T-helper 17 cell (primary cell): ENCODE results near the gene PGP. TPM values are rescaled to one million over a fixed set of nuclear protein-coding genes. Genes with fewer than 3 reads are reported as not detected.

ENCODE experiments used
- ATAC-seq: fragments of 150-1000 bp; cut with Tn5 transposase; 2 replicates; pipeline ENCODE4 v1.10.0; 2021; ENCODE audit warnings: mild to moderate bottlenecking, moderate library complexity
- DNase-seq, 3 donors: peaks; one replicate each; pipeline versions ENCODE4 v3.0.0 to v3.0.0-alpha.2; 2020 to 2021
- H3K9me3 ChIP-seq: one replicate; pipeline ENCODE4 v1.7.0; 2013; ENCODE audit warnings: low read length, mild to moderate bottlenecking; ENCODE audit not compliant: control insufficient read depth, poor library complexity, severe bottlenecking
- H3K27ac Mint-ChIP-seq: one replicate; pipeline ENCODE4 v1.8.0; 2022; ENCODE audit warnings: mild to moderate bottlenecking, moderate library complexity, mixed read lengths
- H3K27me3 Mint-ChIP-seq: one replicate; pipeline ENCODE4 v1.8.0; 2022; ENCODE audit warnings: mixed read lengths
- H3K36me3 Mint-ChIP-seq: one replicate; pipeline ENCODE4 v1.8.0; 2022; ENCODE audit warnings: low read depth, mixed read lengths
- H3K4me1 Mint-ChIP-seq: one replicate; pipeline ENCODE4 v1.8.0; 2022; ENCODE audit warnings: mild to moderate bottlenecking, mixed read lengths
- H3K4me3 Mint-ChIP-seq: one replicate; pipeline ENCODE4 v1.8.0; 2022; ENCODE audit warnings: mild to moderate bottlenecking, moderate library complexity, mixed read lengths
- total RNA-seq, 4 donors: library from RNA in 2 of 4; stranded (reverse) in 2 of 4; gene quantifications; one replicate each; pipeline ENCODE4 v1.2.3 and lab custom pipeline; 2022 to 2026

The PGP gene
- total RNA-seq, 2 donors from 2014 or later = 7.8 to 9.2 TPM

- Mint-ChIP-seq H3K27me3 (no peaks in the 10 kb centered on the region), H3K4me1 (no peaks in the 10 kb centered on the region), H3K36me3 (no peaks in the 10 kb centered on the region), H3K4me3 (no peak overlapping the region), H3K27ac (no peak overlapping the region)
- DNase-seq = no peak
- H3K9me3 ChIP-seq = no peaks in the 10 kb centered on the region
- ATAC-seq = no peak
Measured at GRCh38 chr16:2174396-2175131, 40.1 kb downstream of the PGP start.

DNA sequence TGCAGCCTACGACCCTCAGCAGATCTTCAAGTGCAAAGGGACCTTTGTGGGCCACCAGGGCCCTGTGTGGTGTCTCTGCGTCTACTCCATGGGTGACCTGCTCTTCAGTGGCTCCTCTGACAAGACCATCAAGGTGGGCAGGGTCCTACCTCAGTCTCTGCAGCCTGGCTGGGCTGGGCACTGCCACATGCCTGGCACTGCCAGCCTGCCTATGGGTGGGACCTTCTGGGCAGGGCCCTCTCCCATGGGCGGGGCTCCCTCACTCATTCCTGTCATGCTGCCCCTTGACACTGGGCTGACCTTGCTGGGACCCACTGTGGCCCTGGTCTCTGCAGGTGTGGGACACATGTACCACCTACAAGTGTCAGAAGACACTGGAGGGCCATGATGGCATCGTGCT is 40.7 kb downstream of the PGP start:
- DNase-seq = no peak
- no peak for ATAC-seq
- no peaks in the 10 kb centered on the region for H3K9me3 ChIP-seq
- H3K27ac Mint-ChIP-seq = no peak overlapping the region
- no peaks in the 10 kb centered on the region for H3K27me3 Mint-ChIP-seq
- no peaks in the 10 kb centered on the region for H3K36me3 Mint-ChIP-seq
- peak overlapping the region; percentile 31 for H3K4me3 Mint-ChIP-seq
- no peaks in the 10 kb centered on the region for H3K4me1 Mint-ChIP-seq

GRCh38 chr16:2173366-2173765 is 41.3 kb downstream of the PGP start:
- Mint-ChIP-seq H3K4me3 (no peak overlapping the region), H3K27me3 (no peaks in the 10 kb centered on the region), H3K36me3 (no peaks in the 10 kb centered on the region), H3K4me1 (no peaks in the 10 kb centered on the region), H3K27ac (no peak overlapping the region)
- DNase-seq (no peak), ATAC-seq (no peak)
- H3K9me3 ChIP-seq = no peaks in the 10 kb centered on the region

GRCh38 chr16:2172688-2173335 is 41.8 kb downstream of the PGP start:
- ATAC-seq = no peak
- no peak overlapping the region for H3K4me3 Mint-ChIP-seq
- DNase-seq = no peak
- no peak overlapping the region for H3K27ac Mint-ChIP-seq
- no peaks in the 10 kb centered on the region for H3K9me3 ChIP-seq
- no peaks in the 10 kb centered on the region for H3K27me3 Mint-ChIP-seq
- H3K36me3 Mint-ChIP-seq = no peaks in the 10 kb centered on the region
- H3K4me1 Mint-ChIP-seq = no peaks in the 10 kb centered on the region

DNA sequence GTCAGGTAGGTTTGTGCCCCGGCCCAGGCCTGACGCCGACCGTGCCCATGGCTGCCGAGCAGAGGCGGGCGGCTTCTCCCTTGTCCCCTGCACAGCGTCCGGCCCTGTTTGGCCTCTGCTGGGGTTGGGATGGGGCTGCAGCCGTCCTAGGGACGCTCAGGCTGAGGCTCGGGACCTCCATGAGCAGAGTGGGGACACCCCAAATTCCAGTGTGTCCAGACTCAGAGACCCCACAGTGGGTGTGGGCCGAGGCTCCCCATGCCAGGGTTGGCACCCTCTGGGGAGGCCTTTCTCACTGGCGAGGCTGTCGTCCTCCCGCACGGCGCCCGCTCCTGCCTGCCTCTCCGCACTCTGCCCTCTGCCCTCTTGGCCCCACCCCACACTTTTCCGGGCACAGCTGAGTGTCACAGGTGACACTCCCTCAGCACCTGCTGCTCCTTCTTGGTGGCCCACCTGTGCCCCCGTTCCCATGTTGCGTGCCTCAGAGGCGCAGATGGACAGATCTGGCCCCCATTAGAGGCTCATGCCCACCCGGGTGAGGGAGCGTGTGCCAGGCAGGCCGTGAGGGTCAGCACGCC is 43.0 kb downstream of the PGP start:
- Mint-ChIP-seq H3K27me3 (no peaks in the 10 kb centered on the region), H3K4me1 (no peaks in the 10 kb centered on the region), H3K36me3 (no peaks in the 10 kb centered on the region), H3K27ac (no peak overlapping the region), H3K4me3 (no peak overlapping the region)
- no peak for DNase-seq
- no peak for ATAC-seq
- no peaks in the 10 kb centered on the region for H3K9me3 ChIP-seq

- no peaks in the 10 kb centered on the region for H3K4me1 Mint-ChIP-seq
- ATAC-seq = no peak
- H3K4me3 Mint-ChIP-seq = no peak overlapping the region
- no peak overlapping the region for H3K27ac Mint-ChIP-seq
- no peaks in the 10 kb centered on the region for H3K9me3 ChIP-seq
- no peaks in the 10 kb centered on the region for H3K27me3 Mint-ChIP-seq
- H3K36me3 Mint-ChIP-seq = no peaks in the 10 kb centered on the region
- DNase-seq = no peak
Measured at GRCh38 chr16:2170587-2171435, 43.8 kb downstream of the PGP start.

GRCh38 chr16:2170080-2170479 is 44.6 kb downstream of the PGP start:
- Mint-ChIP-seq H3K4me3 (no peak overlapping the region), H3K4me1 (no peaks in the 10 kb centered on the region), H3K27me3 (no peaks in the 10 kb centered on the region), H3K36me3 (no peaks in the 10 kb centered on the region), H3K27ac (no peak overlapping the region)
- DNase-seq (no peak), ATAC-seq (no peak)
- H3K9me3 ChIP-seq = no peaks in the 10 kb centered on the region

- ATAC-seq = no peak
- no peak overlapping the region for H3K4me3 Mint-ChIP-seq
- no peak overlapping the region for H3K27ac Mint-ChIP-seq
- DNase-seq = no peak
- no peaks in the 10 kb centered on the region for H3K36me3 Mint-ChIP-seq
- H3K4me1 Mint-ChIP-seq = no peaks in the 10 kb centered on the region
- H3K27me3 Mint-ChIP-seq = no peaks in the 10 kb centered on the region
- H3K9me3 ChIP-seq = no peaks in the 10 kb centered on the region
Measured at GRCh38 chr16:2167068-2167638, 47.5 kb downstream of the PGP start.

DNA sequence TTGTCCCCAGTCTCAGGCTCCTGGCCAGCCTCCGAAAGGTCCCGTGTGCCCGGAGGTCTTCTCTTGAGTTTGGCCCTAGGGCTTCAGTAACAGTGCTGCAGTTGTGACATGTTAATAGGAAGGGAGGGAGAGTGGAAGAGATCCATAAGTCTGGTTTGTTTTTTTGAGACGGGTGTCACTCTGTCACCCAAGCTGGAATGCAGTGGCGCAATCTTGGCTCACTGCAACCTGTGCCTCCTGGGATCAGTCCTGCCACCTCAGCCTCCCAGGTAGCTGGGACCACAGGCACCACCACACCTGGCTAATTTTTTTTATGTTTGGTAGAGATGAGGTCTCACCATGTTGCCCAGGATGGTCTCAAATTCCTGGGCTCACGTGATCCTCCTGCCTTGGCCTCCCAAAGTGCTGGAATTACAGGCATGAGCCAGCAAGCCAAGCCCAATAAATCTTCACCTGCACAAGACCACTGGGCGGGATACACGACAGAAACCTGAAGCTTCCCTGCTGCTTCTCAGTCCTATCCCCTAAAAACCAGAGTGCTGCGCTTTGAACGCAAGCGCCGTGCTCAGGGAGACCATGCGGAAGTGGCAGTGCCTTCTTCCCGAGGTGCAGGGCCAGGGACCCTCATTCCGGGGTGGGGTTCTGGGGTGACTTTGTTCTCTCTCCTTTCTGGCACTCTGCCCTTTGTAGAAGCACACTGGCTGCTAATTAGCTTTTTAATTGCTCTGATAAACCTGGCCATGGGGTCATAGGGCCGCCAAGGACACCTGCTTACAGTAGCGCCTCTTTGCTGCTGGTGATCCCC is 48.2 kb downstream of the PGP start:
- no peaks in the 10 kb centered on the region for H3K27me3 Mint-ChIP-seq
- no peaks in the 10 kb centered on the region for H3K36me3 Mint-ChIP-seq
- DNase-seq (no peak), ATAC-seq (no peak)
- H3K9me3 ChIP-seq = no peaks in the 10 kb centered on the region
- H3K27ac Mint-ChIP-seq = no peak overlapping the region
- H3K4me3 Mint-ChIP-seq = no peak overlapping the region
- no peaks in the 10 kb centered on the region for H3K4me1 Mint-ChIP-seq

DNA sequence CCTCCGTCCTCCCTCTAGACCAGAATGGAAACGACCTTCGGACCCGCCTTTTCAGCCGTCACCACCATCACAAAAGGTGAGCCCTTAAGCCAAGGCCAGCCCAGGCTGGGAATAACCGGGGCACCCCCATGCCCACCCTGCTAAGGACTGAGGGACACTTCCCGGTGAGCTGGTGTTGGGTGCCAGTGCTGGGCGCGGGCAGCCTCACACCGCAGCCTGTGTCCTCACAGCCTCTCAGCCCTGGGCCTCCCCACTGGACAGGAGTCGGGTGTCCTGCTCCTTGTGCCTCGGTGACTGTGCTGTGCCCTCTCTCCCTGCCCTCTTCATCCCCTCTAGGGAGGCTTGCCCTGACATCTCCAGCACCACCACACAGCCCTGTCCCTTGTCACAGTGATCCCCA is 48.8 kb downstream of the PGP start:
- Mint-ChIP-seq H3K36me3 (no peaks in the 10 kb centered on the region), H3K4me1 (peaks cover 2% of the 10 kb centered on the region), H3K27ac (no peak overlapping the region), H3K4me3 (no peak overlapping the region), H3K27me3 (no peaks in the 10 kb centered on the region)
- no peak for DNase-seq
- ATAC-seq = no peak
- no peaks in the 10 kb centered on the region for H3K9me3 ChIP-seq

DNA sequence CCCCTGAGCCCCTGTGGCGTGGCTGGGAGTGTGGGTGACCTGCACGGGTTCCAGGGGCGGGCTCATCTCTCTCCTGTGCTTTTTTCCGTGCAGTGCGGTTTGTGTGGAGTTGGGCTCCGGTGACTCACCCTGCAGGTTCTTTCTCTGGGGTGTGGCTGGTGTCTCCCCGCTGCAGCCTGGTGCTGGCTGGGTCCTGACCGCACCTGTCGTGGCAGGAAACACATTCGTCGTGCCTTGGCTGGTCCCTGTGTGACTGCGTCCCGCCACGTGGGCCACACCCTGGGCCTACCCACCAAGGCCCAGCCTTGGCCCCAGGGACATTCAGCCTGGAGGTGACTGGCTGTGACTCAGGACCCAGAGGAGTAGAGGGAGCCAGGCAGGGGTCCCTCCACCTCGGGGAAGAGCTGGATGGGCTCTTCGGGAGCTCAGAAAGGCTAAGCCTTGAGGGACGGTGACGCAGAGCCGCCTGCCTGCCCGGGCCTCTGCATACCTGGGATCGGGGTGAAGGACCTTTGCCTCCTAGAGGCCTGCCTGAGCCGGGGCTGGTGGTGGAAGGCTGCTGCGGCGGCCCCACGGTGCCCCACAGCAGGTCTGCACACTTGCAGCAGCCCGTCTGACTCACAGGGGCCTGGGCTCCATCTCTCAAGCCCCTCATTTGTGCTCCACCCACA is 51.3 kb downstream of the PGP start:
- no peaks in the 10 kb centered on the region for H3K27me3 Mint-ChIP-seq
- DNase-seq (no peak), ATAC-seq (peak; percentile 75)
- H3K27ac Mint-ChIP-seq = no peak overlapping the region
- no peaks in the 10 kb centered on the region for H3K36me3 Mint-ChIP-seq
- H3K4me3 Mint-ChIP-seq = no peak overlapping the region
- H3K9me3 ChIP-seq = no peaks in the 10 kb centered on the region
- H3K4me1 Mint-ChIP-seq = peaks cover 2% of the 10 kb centered on the region

- no peak for DNase-seq
- Mint-ChIP-seq H3K27ac (no peak overlapping the region), H3K4me1 (peaks cover 2% of the 10 kb centered on the region), H3K27me3 (no peaks in the 10 kb centered on the region), H3K4me3 (no peak overlapping the region), H3K36me3 (no peaks in the 10 kb centered on the region)
- no peak for ATAC-seq
- H3K9me3 ChIP-seq = no peaks in the 10 kb centered on the region
Measured at GRCh38 chr16:2162676-2163118, 51.9 kb downstream of the PGP start.
